DMS79 (cell line): ENCODE measurements around the gene KLHL12.
A peak's percentile ranks its signal among the peaks of the same experiment; 100 is the strongest.

Experiments
- DNase-seq: peaks from one replicate; lab custom pipeline; 2025; lab: John Stamatoyannopoulos, UW

The KLHL12 gene

DNA sequence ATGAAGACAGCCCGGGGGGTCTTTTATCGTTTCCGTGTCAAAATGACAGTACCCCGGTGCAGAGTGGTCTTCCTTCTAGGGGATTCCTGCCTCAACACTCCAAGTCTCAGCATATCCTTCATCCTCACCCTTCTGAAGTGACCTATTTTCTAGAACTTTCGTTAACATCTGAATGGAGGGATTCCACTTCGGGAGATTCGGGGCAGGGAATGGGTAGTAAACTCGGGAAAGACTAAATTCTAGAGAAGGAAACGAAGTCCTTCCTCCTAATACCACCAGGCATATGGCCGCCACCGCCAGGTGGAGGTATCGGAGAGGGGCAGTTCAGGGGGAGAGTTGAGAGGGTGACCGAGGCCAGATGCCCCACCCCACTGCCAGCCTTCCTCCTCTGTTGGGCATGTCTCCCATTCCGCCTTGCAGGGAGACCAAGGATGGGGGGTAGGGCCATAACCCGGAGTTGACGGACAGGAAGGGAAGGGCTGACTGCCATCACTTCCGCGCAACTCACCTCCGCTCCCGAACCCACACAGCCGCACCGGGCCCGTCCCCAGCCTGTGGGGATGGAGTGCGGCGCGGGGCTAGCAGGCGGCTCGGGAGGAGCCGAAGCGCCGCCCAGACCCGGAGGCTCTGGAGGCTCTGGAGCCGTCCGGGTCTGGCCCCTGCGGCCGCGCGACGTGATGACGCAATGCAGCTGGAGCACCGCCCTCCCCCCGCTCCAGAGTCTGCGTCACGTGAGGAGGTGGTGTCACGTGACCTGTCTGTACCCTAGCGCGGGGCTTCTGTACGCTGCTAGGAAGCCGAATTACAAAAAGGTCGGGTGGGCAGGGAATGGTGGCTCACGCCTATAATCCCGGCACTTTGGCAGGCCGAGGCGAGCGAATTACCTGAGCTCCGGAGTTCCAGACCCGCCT is at the start of gene KLHL12:
KLHL12 (minus strand) TSS at position 654 of the 911 bp plus-strand sequence. CDS start 2,072 bp downstream, outside the sequence.
- DNase-seq = peak; percentile 87

DNA sequence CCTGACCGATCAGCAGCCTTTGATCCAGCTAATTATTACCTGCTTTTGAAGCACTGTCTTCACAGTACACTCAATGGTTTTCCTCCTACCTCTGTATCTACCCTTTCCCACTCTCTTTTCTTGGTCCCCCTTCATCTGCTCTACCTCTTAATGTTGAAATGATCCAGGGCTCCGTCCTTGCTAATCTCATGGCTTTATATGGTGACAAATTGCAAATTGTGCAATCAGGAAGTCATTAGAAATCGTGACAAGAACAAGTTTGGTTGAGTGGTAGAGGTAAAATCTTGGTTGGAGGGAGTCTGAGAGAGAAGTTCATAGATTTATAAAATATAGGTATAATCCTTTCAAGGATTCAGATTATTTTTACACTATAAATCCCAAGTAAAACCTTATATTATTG is 49.6 kb upstream of the KLHL12 start:
- DNase-seq = no peak

DNA sequence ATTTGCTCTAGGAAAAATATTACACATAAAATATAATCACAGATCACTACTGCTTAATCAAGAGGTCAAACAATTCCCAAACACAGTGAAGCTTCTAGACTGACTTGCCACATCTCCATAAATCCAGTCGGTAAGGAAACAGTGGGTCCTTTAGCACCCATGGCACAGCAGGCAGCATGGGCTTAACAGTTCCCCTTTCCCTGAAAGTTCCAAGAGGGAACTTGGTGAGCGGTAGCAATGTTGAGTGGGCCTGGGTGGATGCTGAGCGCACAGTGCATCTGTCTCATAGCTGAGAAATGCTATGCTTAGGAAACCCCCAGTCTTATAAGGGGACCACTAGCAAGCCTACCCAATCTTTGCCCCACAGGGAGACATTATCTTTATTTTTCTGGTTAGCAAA is 47.8 kb upstream of the KLHL12 start:
- DNase-seq = no peak

DNA sequence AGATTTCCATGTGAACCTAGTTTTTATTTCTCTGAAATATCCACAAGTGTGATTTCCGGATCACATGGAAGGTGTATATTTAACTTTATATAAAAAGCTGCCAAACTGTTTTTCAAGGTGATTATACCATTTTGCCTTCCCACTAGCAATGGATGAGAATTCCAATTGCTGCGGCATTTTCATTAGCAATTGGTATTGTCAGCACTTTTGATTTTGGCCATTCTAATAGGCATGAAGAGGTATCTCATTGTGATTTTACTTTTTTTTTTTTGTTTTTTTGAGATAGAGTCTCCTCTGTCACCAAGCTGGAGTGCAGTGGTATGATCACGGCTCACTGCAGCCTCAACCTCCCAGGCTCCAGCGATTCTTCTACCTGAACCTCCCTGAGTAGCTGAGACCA is 45.0 kb upstream of the KLHL12 start:
- no peak for DNase-seq

DNA sequence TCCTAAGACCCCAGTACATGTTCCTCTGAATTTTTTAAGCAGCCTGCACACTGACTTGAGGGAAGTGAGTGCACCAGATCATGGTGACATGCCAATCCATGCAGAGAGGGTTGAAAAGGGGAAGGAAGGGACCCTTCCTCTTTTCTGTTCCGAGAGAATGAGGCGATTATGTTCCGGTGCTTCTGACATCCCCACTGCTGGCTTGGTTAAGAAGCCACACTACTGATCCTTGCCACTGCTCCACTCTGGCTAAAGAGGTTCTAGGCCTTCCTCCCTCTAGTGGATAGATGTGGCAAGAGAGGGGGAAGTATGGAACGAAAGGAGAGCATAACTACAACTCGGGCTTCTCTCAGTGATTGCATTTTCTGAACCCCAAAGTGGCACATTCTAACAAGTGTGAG is 41.9 kb upstream of the KLHL12 start:
- DNase-seq = no peak

DNA sequence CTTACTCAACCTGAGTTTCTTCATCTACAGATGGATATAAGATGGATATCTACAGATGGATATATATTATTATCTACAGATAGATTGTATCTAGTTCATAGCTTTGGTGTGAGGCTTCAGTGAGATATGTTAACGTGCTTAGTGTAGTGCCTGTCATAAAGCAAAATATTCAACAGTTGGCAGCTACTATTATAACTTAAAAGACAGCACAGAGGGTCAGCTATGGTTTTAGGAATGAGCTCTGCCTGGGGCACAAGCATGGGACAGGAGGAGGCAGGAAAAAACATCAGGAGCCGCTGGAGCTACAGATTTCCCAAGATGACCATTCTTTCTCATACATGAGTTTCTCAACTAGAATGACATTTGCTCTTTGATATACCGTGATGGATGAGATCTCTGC is 41.3 kb upstream of the KLHL12 start:
- no peak for DNase-seq

DNA sequence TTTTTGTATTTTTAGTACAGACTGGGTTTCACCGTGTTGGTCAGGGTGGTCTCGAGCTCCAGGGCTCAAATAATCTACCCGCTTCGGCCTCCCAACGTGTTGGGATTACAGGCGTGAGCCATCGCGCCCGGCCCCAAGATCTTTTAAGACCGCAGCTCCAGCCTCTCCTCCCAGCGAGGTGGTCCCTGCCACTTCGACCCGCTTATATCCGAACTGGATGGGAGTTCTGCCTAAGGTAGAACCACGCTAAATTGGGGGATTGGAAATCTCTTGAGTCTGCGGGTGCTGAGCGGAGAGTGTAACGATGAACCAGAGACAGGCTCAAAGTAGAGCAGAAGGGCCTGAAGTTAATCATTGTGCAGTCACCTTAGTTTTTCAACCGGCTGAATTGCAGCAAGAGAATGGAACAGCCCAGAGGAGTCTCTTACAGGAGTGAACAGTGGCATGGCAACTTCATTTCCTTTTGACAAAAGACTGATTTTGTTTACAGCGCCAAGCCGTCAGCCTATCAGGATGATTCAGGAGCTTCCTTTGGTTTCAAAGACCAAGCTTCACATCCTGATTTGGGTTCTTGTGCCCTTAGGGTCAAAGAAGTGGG is 40.7 kb upstream of the KLHL12 start:
- DNase-seq = no peak

DNA sequence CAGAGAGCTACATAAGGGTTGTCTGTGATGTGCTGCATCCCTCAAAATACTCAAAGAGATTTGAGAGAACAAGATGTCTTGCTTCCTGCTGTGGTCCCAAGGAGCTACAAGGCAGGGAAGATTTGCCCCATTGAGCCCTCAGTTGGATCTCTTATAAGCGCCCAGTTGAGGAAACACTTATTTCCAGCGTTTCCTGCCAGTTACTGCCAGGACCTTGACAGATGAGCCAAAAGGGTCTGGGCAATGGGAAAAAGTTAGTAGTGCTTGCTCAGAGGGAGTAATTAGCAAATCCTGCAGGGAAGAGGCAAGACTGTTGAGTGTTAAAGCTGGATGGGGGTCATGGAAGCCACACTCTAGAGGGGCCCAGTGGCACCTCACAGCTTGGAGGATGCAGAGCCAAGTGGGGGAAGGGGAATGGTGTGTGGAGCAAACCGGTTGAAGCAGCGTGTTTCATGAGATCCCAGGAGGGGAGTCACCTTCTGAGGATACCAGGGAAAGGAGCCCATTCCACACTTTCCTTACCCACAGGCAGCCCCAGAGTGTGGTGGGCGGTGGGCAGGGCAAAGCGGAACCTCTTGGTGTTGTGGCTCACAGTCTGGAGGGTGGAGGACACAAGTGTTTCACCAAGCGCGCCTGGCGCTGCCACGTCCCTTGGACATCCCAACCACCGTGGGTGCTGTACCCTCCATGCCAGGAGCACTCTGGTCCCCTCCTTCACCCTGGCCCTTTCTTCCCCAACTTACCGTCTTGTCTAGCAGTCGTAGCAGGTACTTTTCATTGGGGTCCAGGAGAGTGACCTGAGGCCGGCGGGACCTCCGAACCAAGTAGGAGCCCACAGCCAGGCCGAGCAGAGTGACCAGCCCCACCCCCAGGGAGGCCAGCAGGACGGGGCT is 39.2 kb upstream of the KLHL12 start:
- DNase-seq = no peak

DNA sequence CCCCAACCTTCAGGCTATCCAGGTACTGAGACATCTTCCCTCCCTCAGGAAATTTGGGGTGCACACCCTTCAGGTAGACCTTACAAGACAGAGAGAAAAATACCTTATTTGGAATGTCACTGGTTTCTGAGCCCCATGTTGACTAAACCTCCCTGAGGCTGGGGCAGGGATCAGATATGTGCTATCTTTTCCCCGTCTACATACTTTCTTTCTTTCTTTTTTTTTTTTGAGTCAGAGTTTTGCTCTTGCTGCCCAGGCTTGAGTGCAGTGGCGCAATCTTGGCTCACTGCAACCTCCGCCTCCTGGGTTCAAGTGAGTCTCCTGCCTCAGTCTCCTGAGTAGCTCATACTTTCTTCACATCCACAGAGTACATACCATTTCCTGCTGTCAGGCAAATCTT is 38.4 kb upstream of the KLHL12 start:
- DNase-seq = no peak

DNA sequence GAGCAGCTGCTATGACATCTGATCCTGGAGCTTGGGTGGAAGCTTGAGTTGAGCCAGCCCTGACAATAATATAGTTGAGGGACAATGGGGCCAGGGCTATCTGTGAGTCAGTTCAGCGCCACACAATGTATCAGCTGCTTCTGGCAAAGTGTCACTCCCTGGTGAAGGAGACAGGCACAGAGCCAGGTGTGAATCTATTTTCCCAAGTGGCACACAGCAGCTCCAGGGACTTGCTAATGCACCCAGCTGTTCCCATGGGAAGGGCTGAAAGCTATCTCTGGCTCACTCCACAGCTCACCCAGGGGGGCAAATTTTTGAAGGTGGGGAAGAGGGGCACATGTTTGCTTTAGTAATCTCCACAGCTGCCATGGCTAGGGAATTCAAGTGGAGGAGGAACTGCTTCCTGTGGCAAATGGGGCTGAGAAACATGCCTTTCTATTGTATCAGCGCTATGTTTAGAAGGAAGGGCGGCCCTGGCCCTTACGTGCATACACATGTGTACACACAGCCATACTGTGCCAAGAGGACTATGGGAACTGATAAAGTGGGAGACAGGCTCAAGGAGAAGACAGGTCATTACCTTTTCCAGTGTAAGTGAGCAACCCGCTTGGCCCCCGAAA is 37.9 kb upstream of the KLHL12 start:
- peak; percentile 86 for DNase-seq

DNA sequence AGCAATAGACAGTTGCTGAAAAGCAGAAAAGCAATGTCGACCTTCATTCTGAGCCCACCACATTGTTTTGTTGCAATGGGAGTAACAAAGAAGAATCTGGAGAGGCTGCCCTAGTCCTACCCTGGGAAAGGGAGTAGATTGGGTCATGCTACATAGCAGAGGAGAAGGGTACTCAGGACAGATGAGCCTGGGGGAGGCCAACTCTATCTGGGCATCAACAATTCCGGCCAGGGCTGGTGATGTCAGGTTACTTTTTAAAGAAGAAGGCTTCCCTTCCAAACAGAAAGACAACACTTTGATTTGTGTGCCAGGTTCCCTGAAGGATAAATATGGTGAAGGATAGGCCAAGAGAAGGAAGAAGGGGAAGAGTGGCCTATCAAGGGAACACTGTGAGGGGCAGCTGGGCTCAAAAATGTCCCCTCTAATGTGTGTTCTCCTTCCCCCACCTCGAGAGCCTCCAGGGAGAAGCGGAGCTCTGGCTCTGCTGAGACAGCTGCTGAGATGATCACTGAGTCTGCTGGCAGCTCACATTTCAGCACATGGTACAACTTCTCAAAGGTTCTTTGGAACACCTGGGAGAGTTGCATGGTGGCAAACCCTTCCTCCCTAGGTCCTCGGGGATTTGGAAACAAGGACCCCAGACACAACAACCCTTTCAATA is 34.3 kb upstream of the KLHL12 start:
- no peak for DNase-seq

DNA sequence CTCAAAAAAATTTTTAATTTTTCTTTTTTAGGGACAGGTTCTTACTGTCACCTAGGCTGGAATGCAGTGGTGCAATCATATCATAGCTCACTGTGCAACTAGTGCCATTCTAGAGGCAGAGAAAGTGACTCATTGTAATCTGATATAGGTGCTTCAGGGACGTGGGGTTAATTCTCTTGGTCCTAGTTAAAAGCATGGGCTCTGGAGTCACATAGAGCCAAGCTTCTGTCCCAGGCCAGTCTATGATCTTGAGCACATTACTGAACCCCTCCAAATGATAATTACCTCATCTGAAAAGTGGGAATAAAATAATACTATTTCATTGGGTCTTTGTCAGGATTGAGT is 32.2 kb upstream of the KLHL12 start:
- no peak for DNase-seq

DNA sequence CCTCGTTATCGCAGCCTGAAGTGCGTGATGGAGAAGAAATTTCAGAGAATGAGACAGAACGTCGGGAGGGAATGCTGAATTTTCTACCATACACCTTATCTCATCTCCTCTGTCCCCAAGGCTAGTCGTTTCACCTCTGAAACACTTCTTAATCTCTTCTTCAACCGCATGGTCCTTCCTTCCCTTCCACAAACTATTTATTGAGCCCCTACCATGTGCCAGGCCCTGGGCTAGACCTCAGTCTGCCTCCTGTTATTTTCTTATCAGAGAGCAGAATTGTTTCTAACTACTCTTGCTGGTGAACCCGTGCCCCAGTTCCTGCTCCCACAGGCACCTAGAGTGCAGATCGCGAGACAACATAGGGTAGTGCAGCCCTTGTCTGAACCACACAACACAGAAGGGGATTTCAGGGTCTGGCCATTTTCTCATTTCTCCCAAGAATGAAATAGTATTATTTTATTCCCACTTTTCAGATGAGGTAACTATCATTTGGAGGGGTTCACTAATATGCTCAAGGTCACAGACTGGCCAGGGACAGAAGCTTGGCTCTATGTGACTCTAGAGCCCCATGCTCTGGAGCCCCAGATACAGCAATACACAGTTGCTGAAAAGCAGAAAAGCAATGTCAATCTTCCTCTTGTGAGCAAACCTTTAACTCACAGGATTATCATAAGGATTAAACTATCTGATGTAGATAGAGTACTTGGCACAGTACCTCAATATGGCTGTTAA is 31.7 kb upstream of the KLHL12 start:
- DNase-seq = no peak

DNA sequence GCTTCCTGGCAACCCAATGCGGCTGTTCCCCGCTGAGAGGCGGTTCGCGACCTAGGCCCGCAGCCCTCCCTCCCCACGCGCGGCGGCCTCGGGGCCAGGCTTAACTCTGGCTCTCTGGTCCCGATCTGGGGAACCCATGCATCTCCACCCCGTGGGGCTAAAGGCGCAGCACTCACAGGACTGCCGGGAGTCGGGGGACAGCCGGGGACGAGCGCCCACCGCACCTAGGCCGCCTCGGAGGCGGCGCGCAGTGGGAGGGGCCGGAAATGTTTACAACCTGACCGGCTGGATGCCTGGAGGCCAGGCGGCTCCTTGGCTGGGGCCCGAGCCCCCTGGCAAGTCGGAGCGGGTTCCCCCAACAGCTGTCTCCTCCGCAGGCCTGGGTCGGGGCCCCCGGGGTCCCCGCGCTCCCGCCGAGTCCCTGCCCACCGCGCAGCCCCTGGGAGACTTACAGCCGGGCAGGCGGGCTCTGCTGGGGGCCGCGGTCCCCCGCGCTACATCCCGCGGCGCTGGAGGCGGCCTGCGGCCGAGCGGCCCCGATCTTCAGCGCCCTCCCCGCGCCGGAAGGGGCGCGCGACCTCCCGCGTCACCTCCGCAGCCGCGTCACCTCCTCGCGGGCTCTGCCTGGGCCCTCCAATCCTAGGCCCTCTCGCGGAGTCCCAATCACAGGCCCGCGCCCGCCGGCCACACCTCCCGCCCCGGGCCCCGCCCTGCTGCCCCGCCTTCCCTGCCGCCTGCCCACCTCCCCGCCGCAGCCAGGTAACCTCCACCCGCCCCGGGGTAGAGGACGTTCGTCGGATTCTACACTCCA is 30.9 kb upstream of the KLHL12 start, which contains the start of gene ADIPOR1:
ADIPOR1 (minus strand) TSS at position 580 of the 811 bp plus-strand sequence. CDS start 7,242 bp downstream, outside the sequence.
- DNase-seq = peak; percentile 59

DNA sequence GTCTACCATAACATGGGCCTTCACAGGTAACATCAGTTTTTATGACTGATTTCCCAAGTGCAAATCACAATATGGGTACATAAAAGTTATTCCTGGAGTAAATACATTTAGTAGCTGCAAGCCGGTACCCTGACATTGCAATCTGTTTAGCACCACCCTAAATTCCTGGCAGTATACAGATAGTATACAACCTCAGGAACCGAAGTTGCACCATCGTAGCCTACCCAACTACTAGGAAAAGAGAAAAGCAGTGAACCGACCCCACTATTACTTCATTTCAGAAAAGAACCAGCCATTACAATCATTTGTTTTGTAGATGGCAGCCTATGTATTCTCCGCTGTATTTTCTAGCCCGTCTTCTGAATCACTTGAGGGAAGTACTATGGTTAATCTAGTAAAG is 29.9 kb upstream of the KLHL12 start:
- DNase-seq = no peak

DNA sequence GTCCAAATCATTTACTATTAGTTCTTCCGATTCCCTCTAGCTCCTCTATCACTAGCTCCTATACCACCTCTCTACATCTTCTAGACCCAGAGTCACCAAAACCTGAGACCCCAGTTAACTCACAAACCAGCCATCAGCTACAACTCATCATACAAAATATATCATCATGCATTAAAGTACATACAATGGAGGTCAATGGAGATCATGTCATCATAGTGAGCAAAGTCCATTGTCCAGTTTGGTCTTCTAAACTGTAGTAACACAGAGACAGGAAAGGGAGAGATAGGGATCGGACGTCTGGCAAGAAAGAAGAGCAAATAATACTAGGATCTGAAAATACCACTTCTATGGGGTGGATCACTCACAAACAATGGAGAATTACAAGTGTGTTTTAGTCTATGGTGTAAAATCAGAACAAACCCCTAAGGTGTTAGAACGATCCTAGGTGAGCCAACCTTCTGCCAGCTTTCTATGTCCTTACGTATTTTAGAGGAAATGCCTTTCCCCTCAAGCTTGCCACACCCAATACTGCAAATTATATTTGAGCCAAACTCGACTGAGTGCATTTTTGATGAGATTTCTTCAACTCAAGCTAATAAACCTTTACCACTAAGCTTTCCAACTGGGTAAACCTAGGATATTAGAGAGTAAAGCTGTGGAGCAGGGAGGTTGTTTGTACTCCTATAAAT is 27.2 kb upstream of the KLHL12 start:
- DNase-seq = no peak

DNA sequence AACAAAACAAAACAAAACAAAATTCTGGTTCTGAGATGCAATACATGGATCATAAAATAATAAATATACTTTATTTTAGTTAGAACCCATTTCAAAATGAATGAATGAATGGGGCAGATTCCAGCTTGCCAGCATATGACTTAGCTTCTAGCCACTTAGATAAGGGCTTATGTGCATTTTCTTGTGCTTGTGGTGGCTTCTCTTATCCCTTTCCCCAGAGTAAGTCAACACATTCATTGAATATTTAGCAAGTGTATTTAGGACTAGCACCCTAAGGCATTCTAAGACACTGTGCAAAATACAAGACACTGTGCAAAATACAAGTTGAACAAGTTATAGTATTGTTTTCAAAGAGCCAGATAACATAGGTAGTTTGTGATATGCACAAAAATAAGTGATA is 26.4 kb upstream of the KLHL12 start:
- no peak for DNase-seq

DNA sequence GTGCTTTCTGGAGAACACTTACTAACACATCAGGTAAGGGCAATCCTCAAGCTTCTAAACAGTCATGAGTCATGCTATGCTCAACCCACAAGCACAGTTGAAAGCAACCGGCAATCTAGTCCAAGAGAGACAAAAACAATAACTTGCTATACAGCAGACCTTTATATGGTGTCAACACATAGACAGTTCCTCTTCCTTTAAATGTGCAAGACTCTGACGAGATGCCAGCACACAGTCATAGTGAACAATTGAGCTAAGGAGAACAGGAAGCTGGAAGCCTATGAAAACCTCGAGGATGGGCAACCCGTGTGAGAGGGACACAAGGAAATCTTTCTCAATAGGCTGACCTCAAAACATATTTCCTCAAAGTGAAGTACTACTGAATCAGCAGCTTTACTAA is 25.8 kb upstream of the KLHL12 start:
- DNase-seq = no peak

DNA sequence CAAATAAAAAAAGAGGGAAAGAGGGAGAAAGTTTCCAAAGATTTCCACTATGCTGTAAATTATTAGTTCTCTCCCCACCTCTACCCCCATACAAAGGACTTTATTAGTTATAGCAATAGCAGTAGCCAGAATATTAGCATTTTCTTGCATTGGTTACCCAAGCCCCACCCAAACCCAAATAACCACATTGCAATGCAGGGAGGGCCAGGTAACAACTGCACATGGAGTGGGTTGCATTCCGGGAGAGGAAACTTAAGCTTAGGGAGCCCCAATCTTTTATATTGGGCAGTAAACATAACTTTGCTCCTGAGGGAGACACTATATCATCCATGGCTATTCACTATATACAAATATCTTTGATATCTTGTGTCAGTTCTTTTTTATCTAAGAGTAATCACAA is 25.1 kb upstream of the KLHL12 start:
- no peak for DNase-seq
